Measurements from ENCODE around the gene SPART. TPM values are rescaled to one million over a fixed set of nuclear protein-coding genes. Genes with fewer than 3 reads are reported as not detected.

Gene SPART
- total RNA-seq, 2 donors from 2014 or later: 5.0 to 11.4 TPM

DNA sequence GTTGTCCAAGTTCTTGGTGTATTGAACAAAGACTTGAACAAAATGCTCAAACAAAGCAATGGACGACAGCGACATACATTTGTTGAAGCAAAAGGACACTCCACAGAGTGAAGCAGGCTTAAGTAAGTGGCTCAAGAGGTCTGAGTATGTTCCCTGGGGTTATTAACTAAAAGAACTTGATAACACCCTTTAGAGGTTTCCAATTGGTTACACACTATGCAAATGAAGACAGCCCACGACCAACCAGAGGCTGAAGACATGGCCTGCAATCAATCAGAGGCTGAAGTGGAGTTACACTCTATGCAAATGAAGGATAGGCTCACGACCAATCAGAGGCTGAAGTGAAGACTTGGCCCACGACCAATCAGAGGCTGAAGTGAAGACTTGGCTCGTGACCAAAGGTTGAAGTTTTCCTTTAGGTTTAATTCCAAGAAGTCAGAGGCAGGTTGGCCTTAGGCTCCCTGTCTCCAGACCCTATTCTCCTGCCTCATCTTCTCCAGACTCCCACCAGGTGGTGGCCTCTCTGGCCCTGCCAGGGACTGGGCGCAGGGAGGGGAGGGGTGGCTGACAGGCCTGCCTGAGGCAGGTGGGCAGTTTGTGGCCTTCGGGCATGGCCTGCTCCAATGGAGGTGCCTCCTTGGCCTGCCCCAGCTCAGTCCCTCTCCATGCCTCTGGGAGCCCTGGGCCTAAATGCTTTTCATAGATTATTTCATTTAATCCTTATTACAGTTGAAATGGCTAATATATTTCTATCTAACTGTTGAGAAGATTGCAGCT is 86.6 kb downstream of the SPART start:
- no peak overlapping the region for H3K27ac ChIP-seq
- H3K4me3 ChIP-seq: no peak overlapping the region
- intact Hi-C loops (cut with DNase I): no loop called here
- H3K9me3 ChIP-seq: no peaks in the 10 kb centered on the region
- no peaks in the 10 kb centered on the region for H3K4me1 ChIP-seq
- no peaks in the 10 kb centered on the region for H3K27me3 ChIP-seq
- no peaks in the 10 kb centered on the region for H3K36me3 ChIP-seq
- no peak overlapping the region for H3K9ac ChIP-seq (ENCODE audit: low read depth in 2 of 2, low read length in 2 of 2)
- TF ChIP-seq, protein P1, sequence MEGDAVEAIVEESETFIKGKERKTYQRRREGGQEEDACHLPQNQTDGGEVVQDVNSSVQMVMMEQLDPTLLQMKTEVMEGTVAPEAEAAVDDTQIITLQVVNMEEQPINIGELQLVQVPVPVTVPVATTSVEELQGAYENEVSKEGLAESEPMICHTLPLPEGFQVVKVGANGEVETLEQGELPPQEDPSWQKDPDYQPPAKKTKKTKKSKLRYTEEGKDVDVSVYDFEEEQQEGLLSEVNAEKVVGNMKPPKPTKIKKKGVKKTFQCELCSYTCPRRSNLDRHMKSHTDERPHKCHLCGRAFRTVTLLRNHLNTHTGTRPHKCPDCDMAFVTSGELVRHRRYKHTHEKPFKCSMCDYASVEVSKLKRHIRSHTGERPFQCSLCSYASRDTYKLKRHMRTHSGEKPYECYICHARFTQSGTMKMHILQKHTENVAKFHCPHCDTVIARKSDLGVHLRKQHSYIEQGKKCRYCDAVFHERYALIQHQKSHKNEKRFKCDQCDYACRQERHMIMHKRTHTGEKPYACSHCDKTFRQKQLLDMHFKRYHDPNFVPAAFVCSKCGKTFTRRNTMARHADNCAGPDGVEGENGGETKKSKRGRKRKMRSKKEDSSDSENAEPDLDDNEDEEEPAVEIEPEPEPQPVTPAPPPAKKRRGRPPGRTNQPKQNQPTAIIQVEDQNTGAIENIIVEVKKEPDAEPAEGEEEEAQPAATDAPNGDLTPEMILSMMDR (IDR thresholded peaks at IDR 0.05): no peak
- DNase-seq: no peak

DNA sequence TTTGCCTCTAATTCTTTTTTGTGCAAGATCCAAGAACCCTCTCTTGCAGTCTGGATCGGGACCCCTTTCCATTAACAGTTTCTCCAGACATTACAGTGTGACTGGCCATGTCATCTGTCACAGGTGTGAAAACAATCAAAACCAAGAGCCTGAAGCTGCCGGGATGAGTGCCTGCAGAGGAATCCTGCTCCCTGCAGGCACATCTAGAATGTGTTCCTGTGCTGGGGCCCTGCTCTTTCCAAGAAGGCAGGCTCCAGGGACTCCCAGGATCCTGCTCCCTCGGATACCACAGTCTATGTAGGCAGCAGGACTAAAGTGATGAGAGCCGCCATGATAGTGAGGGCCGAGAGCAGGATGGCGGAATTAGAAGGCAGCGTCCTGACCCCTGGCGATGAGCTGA is 87.4 kb downstream of the SPART start:
- Histone ChIP-seq H3K36me3 (no peaks in the 10 kb centered on the region), H3K27ac (no peak overlapping the region), H3K4me1 (no peaks in the 10 kb centered on the region), H3K27me3 (no peaks in the 10 kb centered on the region), H3K9me3 (no peaks in the 10 kb centered on the region), H3K9ac (ENCODE audit: low read depth in 2 of 2, low read length in 2 of 2) (no peak overlapping the region), H3K4me3 (no peak overlapping the region)
- no peak for DNase-seq
- intact Hi-C loops (cut with DNase I): no loop called here
- TF ChIP-seq, protein P1 (IDR thresholded peaks at IDR 0.05): no peak

Other genes starting within 250 kb of the SPART start
- 1 to 10 TPM; 1.5 to 5.0 TPM for gene DCLK1, start 215.0 kb downstream of the SPART start, total RNA-seq
- under 1 TPM in 1 of 2 donors, not detected in 1; 0.32 TPM for gene SOHLH2, start 131.8 kb downstream of the SPART start, total RNA-seq
- gene CCDC169, start 48.6 kb downstream of the SPART start, total RNA-seq: 1 to 10 TPM in 1 of 2 donors, under 1 TPM in 1; 0.25 to 1.3 TPM
- not detected for gene CCNA1, start 86.1 kb upstream of the SPART start, total RNA-seq